ENCODE results near the gene TMEM82.

DNA sequence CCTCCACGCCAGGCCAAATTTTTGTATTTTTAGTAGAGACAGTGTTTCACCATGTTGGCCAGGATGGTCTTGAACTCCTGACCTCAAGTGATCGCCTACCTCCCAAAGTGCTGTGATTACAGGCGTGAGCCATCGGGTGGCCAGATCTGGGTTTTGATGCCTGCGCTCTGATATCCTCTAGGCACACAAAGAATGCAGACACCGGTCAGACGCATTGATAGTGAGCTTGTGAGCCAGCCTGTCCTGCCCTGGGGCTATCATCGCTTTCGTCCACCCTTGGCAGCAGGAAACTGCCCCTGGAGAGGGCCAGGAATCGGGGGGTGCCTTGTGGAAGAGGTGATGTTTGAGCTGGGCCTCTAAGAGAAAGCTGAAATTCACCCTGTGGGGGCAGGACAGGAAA is 20.2 kb downstream of the TMEM82 start:
- TF ChIP-seq, protein P1, sequence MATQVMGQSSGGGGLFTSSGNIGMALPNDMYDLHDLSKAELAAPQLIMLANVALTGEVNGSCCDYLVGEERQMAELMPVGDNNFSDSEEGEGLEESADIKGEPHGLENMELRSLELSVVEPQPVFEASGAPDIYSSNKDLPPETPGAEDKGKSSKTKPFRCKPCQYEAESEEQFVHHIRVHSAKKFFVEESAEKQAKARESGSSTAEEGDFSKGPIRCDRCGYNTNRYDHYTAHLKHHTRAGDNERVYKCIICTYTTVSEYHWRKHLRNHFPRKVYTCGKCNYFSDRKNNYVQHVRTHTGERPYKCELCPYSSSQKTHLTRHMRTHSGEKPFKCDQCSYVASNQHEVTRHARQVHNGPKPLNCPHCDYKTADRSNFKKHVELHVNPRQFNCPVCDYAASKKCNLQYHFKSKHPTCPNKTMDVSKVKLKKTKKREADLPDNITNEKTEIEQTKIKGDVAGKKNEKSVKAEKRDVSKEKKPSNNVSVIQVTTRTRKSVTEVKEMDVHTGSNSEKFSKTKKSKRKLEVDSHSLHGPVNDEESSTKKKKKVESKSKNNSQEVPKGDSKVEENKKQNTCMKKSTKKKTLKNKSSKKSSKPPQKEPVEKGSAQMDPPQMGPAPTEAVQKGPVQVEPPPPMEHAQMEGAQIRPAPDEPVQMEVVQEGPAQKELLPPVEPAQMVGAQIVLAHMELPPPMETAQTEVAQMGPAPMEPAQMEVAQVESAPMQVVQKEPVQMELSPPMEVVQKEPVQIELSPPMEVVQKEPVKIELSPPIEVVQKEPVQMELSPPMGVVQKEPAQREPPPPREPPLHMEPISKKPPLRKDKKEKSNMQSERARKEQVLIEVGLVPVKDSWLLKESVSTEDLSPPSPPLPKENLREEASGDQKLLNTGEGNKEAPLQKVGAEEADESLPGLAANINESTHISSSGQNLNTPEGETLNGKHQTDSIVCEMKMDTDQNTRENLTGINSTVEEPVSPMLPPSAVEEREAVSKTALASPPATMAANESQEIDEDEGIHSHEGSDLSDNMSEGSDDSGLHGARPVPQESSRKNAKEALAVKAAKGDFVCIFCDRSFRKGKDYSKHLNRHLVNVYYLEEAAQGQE (IDR thresholded peaks at IDR 0.05; ENCODE audit: borderline replicate concordance): no peak
- TF ChIP-seq EZH2 (IDR thresholded peaks at IDR 0.05; ENCODE audit: borderline replicate concordance, insufficient read depth, low read length, poor library complexity, severe bottlenecking) (no peak), EP300 (conservative IDR thresholded peaks at IDR 0.05; ENCODE audit: poor library complexity, severe bottlenecking) (no peak), POLR2AphosphoS5 (IDR thresholded peaks at IDR 0.05) (no peak)
- TF ChIP-seq, protein P2, sequence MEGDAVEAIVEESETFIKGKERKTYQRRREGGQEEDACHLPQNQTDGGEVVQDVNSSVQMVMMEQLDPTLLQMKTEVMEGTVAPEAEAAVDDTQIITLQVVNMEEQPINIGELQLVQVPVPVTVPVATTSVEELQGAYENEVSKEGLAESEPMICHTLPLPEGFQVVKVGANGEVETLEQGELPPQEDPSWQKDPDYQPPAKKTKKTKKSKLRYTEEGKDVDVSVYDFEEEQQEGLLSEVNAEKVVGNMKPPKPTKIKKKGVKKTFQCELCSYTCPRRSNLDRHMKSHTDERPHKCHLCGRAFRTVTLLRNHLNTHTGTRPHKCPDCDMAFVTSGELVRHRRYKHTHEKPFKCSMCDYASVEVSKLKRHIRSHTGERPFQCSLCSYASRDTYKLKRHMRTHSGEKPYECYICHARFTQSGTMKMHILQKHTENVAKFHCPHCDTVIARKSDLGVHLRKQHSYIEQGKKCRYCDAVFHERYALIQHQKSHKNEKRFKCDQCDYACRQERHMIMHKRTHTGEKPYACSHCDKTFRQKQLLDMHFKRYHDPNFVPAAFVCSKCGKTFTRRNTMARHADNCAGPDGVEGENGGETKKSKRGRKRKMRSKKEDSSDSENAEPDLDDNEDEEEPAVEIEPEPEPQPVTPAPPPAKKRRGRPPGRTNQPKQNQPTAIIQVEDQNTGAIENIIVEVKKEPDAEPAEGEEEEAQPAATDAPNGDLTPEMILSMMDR (IDR thresholded peaks at IDR 0.05; ENCODE audit: poor library complexity, severe bottlenecking): no peak
